SU-DHL-6 (cell line): ENCODE results near the gene TMEM248.
"Not testable (repeated sequence)": the region's sequence is repeated elsewhere in the genome, so short reads cannot be mapped to it uniquely, and the experiment has no call there.

Experiments used
- H2AFZ ChIP-seq: fragments of 200-600 bp; sonication (generic); 2 replicates; pipeline ENCODE4 v1.6.1; 2014; ENCODE audit warnings: low read depth, mild to moderate bottlenecking, moderate library complexity, mixed read lengths, antibody characterized with exemption, low read length; ENCODE audit not compliant: severe bottlenecking
- H3F3A ChIP-seq: fragments of 200-600 bp; shearing (Covaris generic); 2 replicates; pipeline ENCODE4 v1.6.0; 2016; ENCODE audit warnings: antibody characterized with exemption, mild to moderate bottlenecking; ENCODE audit not compliant: insufficient read depth
- H3K27ac ChIP-seq: fragments of 200-600 bp; sonication (generic); 2 replicates; pipeline ENCODE4 v1.5.1; 2016; ENCODE audit warnings: low read depth, mild to moderate bottlenecking, low read length, moderate library complexity, mixed read lengths
- H3K27me3 ChIP-seq: fragments of 200-600 bp; sonication (generic), shearing (Covaris generic); 2 replicates; pipeline ENCODE4 v1.6.0; 2014; ENCODE audit warnings: mild to moderate bottlenecking, low read length
- H3K36me3 ChIP-seq: fragments of 200-600 bp; sonication (generic); 2 replicates; pipeline ENCODE4 v1.6.1; 2014; ENCODE audit warnings: mild to moderate bottlenecking, low read length, mixed read lengths
- H3K4me2 ChIP-seq: fragments of 300-600, 200-600 bp; shearing (Covaris generic), sonication (generic); 2 replicates; pipeline ENCODE4 v1.6.0; 2014; ENCODE audit warnings: low read length, low read depth, mild to moderate bottlenecking; ENCODE audit not compliant: poor library complexity, severe bottlenecking
- H3K4me3 ChIP-seq: fragments of 200-600 bp; sonication (generic); 2 replicates; pipeline ENCODE4 v1.5.1; 2014; ENCODE audit warnings: antibody characterized with exemption, low read length, mild to moderate bottlenecking, mixed read lengths; ENCODE audit not compliant: insufficient read depth, poor library complexity, severe bottlenecking
- H3K79me2 ChIP-seq: fragments of 200-600 bp; sonication (generic); 2 replicates; pipeline ENCODE4 v1.6.1; 2014; ENCODE audit warnings: mild to moderate bottlenecking, low read length, moderate library complexity; ENCODE audit not compliant: insufficient read depth
- H3K9ac ChIP-seq: fragments of 200-600 bp; sonication (generic); 2 replicates; pipeline ENCODE4 v1.7.0; 2014; ENCODE audit warnings: mild to moderate bottlenecking, low read length
- H3K9me2 ChIP-seq: fragments of 200-600 bp; sonication (generic); replicated peaks from 2 replicates; pipeline ENCODE4 v1.6.1; 2014; ENCODE audit warnings: low read length; ENCODE audit not compliant: insufficient read depth
- H3K9me3 ChIP-seq: fragments of 200-600 bp; sonication (generic); 2 replicates; pipeline ENCODE4 v1.6.1; 2014; ENCODE audit warnings: low read length, mixed read lengths; ENCODE audit not compliant: insufficient read depth
- H4K20me1 ChIP-seq: fragments of 200-600 bp; sonication (generic); 2 replicates; pipeline ENCODE4 v1.6.1; 2014; ENCODE audit warnings: low read depth, mild to moderate bottlenecking, antibody characterized with exemption, low read length, moderate library complexity, mixed read lengths
- EZH2phosphoT487 ChIP-seq: fragments of 200-600 bp; sonication (generic), shearing (Covaris generic); conservative IDR thresholded peaks from 2 replicates; pipeline ENCODE4 v1.6.1; 2018; ENCODE audit warnings: mild to moderate bottlenecking, antibody characterized with exemption, low read length, moderate library complexity, mixed read lengths
- TF ChIP-seq, protein P1 (sequence below): fragments of 200-600 bp; sonication (generic); IDR thresholded peaks from one replicate; pipeline ENCODE4 v1.5.1; 2017; ENCODE audit warnings: antibody characterized with exemption, mild to moderate bottlenecking, low read length, moderate library complexity; ENCODE audit not compliant: insufficient read depth, poor library complexity, severe bottlenecking

TMEM248 gene

DNA sequence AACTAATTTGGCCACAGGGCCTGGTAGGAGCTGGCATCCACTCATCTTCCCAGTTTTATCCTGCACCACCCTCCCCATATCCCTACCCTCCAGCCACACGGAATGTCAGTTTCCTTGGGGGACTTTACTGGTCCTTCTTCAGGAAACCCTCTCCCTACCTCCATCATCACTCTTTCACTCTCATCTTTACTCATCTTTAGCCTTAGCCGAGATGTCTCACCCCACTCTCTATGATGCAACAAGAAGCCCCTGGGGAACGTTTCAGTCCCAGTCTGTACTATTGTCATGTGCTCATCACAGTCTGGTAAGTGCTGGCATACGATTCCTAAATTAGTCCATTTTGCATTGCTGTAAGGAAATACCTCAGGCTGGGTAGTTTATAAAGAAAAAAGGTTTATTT is 34.9 kb upstream of the TMEM248 start:
- H3K27me3 ChIP-seq, result no peaks in the 10 kb centered on the region
- H3K9ac ChIP-seq, result no peak overlapping the region
- H3K4me3 ChIP-seq, result no peak overlapping the region

DNA sequence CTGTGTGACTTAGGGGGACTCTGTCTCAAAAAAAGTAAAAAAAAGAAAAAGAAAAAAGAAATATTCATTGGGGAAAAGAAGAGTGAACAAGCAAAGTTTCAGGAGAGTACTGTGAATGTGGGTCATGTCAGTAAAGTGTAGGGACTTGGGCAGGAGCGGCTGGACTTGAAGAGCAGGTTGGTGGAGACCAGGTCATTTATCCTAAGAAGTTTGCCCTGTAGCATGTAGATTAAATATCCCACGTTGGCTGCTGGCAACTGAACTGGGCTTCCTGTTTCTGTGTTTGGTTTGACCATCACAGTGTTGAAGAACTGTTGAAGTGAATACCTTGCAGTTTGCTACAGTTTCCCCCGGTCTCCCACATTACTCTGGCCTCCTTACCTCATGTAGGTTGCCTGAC is 32.8 kb upstream of the TMEM248 start:
- H3K36me3 ChIP-seq, H3K9me3 ChIP-seq, H3K4me3 ChIP-seq, H3K9me2 ChIP-seq, H3K79me2 ChIP-seq, H3F3A ChIP-seq, H3K9ac ChIP-seq, H3K27ac ChIP-seq, H3K4me2 ChIP-seq, H2AFZ ChIP-seq, H3K27me3 ChIP-seq, H4K20me1 ChIP-seq: not testable (repeated sequence)

More for the DNA sequence above, 34.9 kb upstream of the TMEM248 start:
- Histone ChIP-seq H4K20me1 (no peaks in the 10 kb centered on the region), H3K27ac (no peak overlapping the region), H3K9me3 (no peaks in the 10 kb centered on the region), H3K36me3 (no peaks in the 10 kb centered on the region), H3K4me2 (no peak overlapping the region), H3K9me2 (no peaks in the 10 kb centered on the region), H3F3A (no peaks in the 10 kb centered on the region), H3K79me2 (no peaks in the 10 kb centered on the region), H2AFZ (no peak overlapping the region)
- no peak for TF ChIP-seq EZH2phosphoT487
- TF ChIP-seq, protein P1, sequence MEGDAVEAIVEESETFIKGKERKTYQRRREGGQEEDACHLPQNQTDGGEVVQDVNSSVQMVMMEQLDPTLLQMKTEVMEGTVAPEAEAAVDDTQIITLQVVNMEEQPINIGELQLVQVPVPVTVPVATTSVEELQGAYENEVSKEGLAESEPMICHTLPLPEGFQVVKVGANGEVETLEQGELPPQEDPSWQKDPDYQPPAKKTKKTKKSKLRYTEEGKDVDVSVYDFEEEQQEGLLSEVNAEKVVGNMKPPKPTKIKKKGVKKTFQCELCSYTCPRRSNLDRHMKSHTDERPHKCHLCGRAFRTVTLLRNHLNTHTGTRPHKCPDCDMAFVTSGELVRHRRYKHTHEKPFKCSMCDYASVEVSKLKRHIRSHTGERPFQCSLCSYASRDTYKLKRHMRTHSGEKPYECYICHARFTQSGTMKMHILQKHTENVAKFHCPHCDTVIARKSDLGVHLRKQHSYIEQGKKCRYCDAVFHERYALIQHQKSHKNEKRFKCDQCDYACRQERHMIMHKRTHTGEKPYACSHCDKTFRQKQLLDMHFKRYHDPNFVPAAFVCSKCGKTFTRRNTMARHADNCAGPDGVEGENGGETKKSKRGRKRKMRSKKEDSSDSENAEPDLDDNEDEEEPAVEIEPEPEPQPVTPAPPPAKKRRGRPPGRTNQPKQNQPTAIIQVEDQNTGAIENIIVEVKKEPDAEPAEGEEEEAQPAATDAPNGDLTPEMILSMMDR, result no peak

DNA sequence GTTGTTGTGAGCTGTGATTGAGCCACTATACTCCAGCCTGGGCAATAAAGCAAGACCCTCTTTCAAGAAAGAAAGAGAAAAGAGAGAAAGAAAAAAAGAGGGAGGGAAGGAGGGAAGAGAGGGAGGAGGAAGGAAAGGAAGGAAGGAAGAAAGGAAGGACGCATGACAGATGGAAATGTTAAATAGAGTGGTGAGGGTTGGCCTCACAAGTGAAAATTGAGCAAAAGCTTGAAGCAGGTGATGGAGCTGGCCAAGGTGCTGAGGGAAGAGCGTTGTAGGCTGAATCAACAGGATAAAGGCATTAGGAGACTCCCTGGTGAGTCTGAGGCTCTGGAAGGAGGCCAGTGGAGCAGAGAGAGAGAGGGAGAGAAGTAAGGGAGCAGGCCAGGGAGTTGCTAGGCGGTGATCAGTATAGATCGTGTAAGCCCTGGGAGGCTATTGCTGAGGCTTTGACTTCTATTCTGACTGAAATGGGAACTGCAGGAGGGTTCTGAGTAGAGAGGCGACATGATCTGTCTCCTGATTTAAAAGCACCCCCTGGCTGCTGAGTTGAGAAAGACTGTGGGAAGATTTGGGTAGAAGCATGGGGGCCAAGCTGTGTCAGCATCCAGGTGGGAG is 26.5 kb upstream of the TMEM248 start:
- Histone ChIP-seq H3K36me3 (no peaks in the 10 kb centered on the region), H3F3A (no peaks in the 10 kb centered on the region), H3K27me3 (no peaks in the 10 kb centered on the region), H3K27ac (no peak overlapping the region), H3K4me3 (no peak overlapping the region), H3K9me3 (no peaks in the 10 kb centered on the region), H3K4me2 (no peak overlapping the region), H3K79me2 (no peaks in the 10 kb centered on the region), H3K9me2 (no peaks in the 10 kb centered on the region), H3K9ac (no peak overlapping the region), H2AFZ (no peak overlapping the region), H4K20me1 (no peaks in the 10 kb centered on the region)
- TF ChIP-seq, protein P1, result no peak
- TF ChIP-seq EZH2phosphoT487, result no peak

DNA sequence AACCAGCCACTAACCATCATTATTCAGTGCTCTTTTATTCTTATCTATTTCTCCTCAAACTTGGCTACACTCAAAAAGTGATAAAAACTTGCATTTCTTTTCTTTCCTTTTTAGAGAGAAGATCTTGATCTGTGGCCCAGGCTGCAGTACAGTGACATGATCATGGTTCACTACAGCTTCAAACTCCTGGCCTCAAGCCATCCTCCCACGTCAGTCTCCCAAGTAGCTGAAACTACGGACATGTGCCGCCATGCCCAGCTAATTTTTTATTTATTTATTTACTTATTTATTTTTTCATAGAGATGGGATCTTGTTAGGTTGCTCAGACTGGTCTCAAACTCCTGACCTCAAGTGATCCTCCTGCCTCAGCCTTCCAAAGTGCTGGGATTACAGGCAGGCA is 24.6 kb upstream of the TMEM248 start:
- Histone ChIP-seq H3K4me2 (no peak overlapping the region), H3K36me3 (no peaks in the 10 kb centered on the region), H2AFZ (no peak overlapping the region), H3K9ac (no peak overlapping the region), H3K4me3 (no peak overlapping the region), H3K9me3 (no peaks in the 10 kb centered on the region), H3K9me2 (no peaks in the 10 kb centered on the region), H3K27me3 (no peaks in the 10 kb centered on the region), H4K20me1 (no peaks in the 10 kb centered on the region), H3K79me2 (no peaks in the 10 kb centered on the region), H3K27ac (no peak overlapping the region), H3F3A (no peaks in the 10 kb centered on the region)
- TF ChIP-seq, protein P1, result no peak
- TF ChIP-seq EZH2phosphoT487, result no peak
